ENCODE measurements around the gene MCEE. TPM values are rescaled to one million over a fixed set of nuclear protein-coding genes. Genes with fewer than 3 reads are reported as not detected.
A peak's percentile ranks its signal among the peaks of the same experiment; 100 is the strongest.
"Not testable (repeated sequence)": the region's sequence is repeated elsewhere in the genome, so short reads cannot be mapped to it uniquely, and the experiment has no call there.

MCEE gene
- total and polyA plus RNA-seq, 2 donors: 18.0 to 28.9 TPM

DNA sequence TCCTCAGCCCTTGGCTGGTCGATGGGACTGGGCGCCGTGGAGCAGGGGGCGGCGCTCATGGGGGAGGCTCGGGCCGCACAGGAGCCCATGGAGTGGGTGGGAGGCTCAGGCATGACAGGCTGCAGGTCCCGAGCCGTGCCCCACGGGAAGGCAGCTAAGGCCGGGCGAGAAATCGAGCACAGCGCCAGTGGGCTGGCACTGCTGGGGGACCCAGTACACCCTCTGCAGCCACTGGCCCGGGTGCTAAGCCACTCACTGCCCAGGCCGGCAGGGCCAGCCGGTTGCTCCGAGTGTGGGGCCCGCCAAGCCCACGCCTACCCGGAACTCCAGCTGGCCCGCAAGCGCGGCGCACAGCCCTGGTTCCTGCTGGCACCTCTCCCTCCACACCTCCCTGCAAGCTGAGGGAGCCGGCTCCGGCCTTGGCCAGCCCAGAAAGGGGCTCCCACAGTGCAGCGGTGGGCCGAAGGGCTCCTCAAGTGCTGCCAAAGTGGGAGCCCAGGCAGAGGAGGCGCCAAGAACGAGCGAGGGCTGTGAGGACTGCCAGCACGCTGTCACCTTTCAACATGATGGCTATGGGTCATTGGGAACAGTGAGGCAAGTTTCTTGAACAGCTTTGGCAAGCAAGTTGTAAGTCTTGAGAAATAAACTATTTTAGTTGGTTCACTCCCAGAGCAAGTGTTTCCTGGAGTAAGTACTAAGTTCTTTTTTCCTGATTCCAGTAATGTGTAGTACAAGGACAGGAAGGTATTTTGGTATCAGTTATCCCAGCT, 37.4 kb downstream of the MCEE start:
- not testable (repeated sequence) for H3K27ac ChIP-seq (ENCODE audit: low read depth in 1 of 2, low read length in 1 of 2); DNase-seq (ENCODE audit: low read depth in 6 of 9, low spot score in 9 of 9); H3K36me3 ChIP-seq (ENCODE audit: control insufficient read depth in 2 of 2, insufficient read depth in 2 of 2, low read length in 1 of 2); H3K9me3 ChIP-seq (ENCODE audit: control insufficient read depth in 2 of 2, insufficient read depth in 1 of 2, low read length in 1 of 2); H3K4me3 ChIP-seq (ENCODE audit: low read length in 2 of 2); H3K27me3 ChIP-seq (ENCODE audit: control insufficient read depth in 2 of 2, insufficient read depth in 1 of 2, low read length in 1 of 2); H3K4me1 ChIP-seq (ENCODE audit: control insufficient read depth in 2 of 2, insufficient read depth in 2 of 2, low read length in 2 of 2)
- WGBS: 91% methylated on average over 33 of the region's 33 CpGs

DNA sequence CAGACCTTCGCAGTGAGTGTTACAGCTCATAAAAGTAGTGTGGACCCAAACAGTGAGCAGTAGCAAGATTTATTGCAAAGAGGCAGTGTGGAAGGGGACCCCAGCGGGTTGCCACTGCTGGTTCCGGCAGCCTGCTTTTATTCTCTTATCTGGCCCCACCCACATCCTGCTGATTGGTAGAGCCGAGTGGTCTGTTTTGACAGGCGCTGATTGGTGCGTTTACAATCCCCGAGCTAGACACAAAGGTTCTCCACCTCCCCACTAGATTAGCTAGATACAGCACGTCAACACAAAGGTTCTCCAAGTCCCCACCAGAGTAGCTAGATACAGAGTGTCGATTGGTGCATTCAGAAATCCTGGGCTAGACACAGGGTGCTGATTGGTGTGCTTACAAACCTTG, 38.2 kb downstream of the MCEE start:
- H3K4me3 ChIP-seq (ENCODE audit: low read length in 2 of 2); H3K36me3 ChIP-seq (ENCODE audit: control insufficient read depth in 2 of 2, insufficient read depth in 2 of 2, low read length in 1 of 2); DNase-seq (ENCODE audit: low read depth in 6 of 9, low spot score in 9 of 9); H3K9me3 ChIP-seq (ENCODE audit: control insufficient read depth in 2 of 2, insufficient read depth in 1 of 2, low read length in 1 of 2); H3K27me3 ChIP-seq (ENCODE audit: control insufficient read depth in 2 of 2, insufficient read depth in 1 of 2, low read length in 1 of 2); H3K4me1 ChIP-seq (ENCODE audit: control insufficient read depth in 2 of 2, insufficient read depth in 2 of 2, low read length in 2 of 2); H3K27ac ChIP-seq (ENCODE audit: low read depth in 1 of 2, low read length in 1 of 2): not testable (repeated sequence)
- 98% methylated on average over 9 of the region's 9 CpGs for WGBS

DNA sequence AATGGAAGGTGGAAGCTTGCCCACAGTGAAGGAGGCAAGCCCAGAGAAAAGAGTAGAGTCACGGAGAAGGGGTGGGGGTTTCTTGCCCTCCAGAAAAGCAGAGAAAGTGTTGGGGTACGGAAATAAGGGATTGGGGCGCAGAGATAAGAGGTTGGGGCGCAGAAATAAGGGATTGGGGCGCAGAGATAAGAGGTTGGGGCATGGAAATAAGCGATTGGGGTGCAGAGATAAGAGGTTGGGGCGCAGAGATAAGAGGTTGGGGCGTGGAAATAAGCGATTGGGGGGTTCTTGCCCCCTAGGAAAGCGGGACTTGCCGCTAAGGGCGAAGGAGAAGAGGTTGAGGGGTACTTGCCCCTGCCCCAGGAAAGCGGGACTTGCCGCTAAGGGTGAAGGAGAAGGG, 40.6 kb downstream of the MCEE start:
- not testable (repeated sequence) for DNase-seq (ENCODE audit: low read depth in 6 of 9, low spot score in 9 of 9); H3K9me3 ChIP-seq (ENCODE audit: control insufficient read depth in 2 of 2, insufficient read depth in 1 of 2, low read length in 1 of 2); H3K36me3 ChIP-seq (ENCODE audit: control insufficient read depth in 2 of 2, insufficient read depth in 2 of 2, low read length in 1 of 2); H3K4me1 ChIP-seq (ENCODE audit: control insufficient read depth in 2 of 2, insufficient read depth in 2 of 2, low read length in 2 of 2); H3K4me3 ChIP-seq (ENCODE audit: low read length in 2 of 2); H3K27me3 ChIP-seq (ENCODE audit: control insufficient read depth in 2 of 2, insufficient read depth in 1 of 2, low read length in 1 of 2); H3K27ac ChIP-seq (ENCODE audit: low read depth in 1 of 2, low read length in 1 of 2)
- WGBS: 90% methylated on average over 14 of the region's 14 CpGs

DNA sequence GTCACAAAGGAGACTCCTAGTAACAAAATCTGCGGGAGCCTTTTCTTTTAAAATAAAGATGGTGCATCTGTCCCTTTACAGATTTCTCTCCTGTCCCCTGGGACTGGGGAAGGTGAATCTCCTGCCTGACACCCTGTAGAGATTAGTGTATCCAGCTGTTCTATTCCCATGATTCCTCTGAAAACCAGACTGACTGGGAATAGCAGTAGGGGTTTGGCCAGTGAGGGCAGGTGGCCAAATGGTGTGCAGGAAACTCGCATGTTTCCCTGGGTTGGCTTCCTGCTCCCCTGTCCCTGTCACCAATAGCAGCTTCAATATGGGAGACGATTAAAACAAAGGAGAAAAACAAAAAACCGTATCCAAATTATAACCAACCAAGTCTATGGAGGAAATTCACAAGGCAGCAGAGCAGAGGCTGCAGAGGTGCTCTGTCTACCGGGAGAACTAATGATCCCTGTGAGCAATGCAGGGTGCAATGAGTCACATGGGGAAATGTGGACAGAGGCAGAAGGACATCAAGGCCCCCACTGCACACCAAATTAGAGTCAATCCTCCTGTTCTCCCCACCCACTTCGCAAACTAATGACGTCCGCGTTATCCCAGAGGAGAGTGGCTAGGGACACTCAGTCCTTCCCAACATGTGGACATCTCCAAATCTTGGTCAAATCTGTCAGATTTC, 44.6 kb downstream of the MCEE start:
- H3K4me1 ChIP-seq (ENCODE audit: control insufficient read depth in 2 of 2, insufficient read depth in 2 of 2, low read length in 2 of 2); H3K4me3 ChIP-seq (ENCODE audit: low read length in 2 of 2); H3K36me3 ChIP-seq (ENCODE audit: control insufficient read depth in 2 of 2, insufficient read depth in 2 of 2, low read length in 1 of 2); H3K27ac ChIP-seq (ENCODE audit: low read depth in 1 of 2, low read length in 1 of 2); H3K27me3 ChIP-seq (ENCODE audit: control insufficient read depth in 2 of 2, insufficient read depth in 1 of 2, low read length in 1 of 2); H3K9me3 ChIP-seq (ENCODE audit: control insufficient read depth in 2 of 2, insufficient read depth in 1 of 2, low read length in 1 of 2); DNase-seq (ENCODE audit: low read depth in 6 of 9, low spot score in 9 of 9): not testable (repeated sequence)
- 94% methylated on average over 9 of the region's 9 CpGs for WGBS

DNA sequence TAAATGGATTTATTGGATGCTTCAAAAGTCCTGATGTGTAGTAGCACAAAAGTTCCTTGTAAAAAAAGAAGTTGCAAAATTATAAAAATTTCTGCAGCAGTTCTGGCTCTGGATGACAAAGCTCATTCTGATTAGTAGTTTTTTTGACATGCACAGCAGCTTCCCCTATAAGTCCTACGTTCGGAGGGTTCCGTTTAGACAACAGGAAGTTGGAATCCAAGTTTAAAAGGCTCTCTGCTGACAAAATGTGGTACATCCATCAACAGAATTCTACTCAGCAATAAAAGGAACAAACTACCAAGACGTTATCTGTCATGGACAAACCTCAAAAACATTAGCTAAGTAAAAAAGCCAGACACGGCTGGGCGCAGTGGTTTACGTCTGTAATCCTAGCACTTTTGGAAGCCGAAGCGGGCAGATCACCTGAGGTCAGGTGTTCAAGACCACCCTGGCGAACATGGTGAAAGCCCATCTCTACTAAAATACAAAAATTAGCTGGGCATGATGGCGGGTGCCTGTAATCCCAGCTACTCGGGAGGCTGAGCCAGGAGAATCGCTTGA, 46.2 kb downstream of the MCEE start:
- not testable (repeated sequence) for H3K27me3 ChIP-seq (ENCODE audit: control insufficient read depth in 2 of 2, insufficient read depth in 1 of 2, low read length in 1 of 2); H3K36me3 ChIP-seq (ENCODE audit: control insufficient read depth in 2 of 2, insufficient read depth in 2 of 2, low read length in 1 of 2); H3K9me3 ChIP-seq (ENCODE audit: control insufficient read depth in 2 of 2, insufficient read depth in 1 of 2, low read length in 1 of 2); H3K4me3 ChIP-seq (ENCODE audit: low read length in 2 of 2); H3K4me1 ChIP-seq (ENCODE audit: control insufficient read depth in 2 of 2, insufficient read depth in 2 of 2, low read length in 2 of 2); DNase-seq (ENCODE audit: low read depth in 6 of 9, low spot score in 9 of 9)
- WGBS: 55% methylated on average over 10 of the region's 13 CpGs
- peak overlapping the region in 1 of 2 donors; percentile 31 for H3K27ac ChIP-seq (ENCODE audit: low read depth in 1 of 2, low read length in 1 of 2)

DNA sequence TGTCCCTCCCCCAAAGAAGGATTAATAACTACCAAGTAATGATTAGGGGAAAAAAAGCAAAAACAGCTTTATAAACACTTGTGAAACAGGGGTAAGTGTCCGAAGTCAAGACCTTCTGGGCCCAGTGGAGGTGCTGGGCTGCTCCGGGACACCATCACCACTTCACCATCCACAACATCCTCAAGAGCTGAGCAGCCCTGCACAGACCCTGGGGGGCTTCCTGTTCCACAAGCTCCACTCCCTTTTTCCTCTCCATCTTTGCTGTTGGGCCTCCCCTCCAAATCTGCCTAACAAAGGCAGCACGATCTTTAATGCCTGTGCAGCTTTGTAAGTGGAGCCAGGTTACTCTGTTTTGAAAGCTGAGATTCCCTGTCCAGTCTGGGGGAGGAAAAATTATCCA, 46.7 kb downstream of the MCEE start:
- not testable (repeated sequence) for DNase-seq (ENCODE audit: low read depth in 6 of 9, low spot score in 9 of 9); H3K27ac ChIP-seq (ENCODE audit: low read depth in 1 of 2, low read length in 1 of 2); H3K36me3 ChIP-seq (ENCODE audit: control insufficient read depth in 2 of 2, insufficient read depth in 2 of 2, low read length in 1 of 2); H3K4me1 ChIP-seq (ENCODE audit: control insufficient read depth in 2 of 2, insufficient read depth in 2 of 2, low read length in 2 of 2); H3K4me3 ChIP-seq (ENCODE audit: low read length in 2 of 2); H3K9me3 ChIP-seq (ENCODE audit: control insufficient read depth in 2 of 2, insufficient read depth in 1 of 2, low read length in 1 of 2); H3K27me3 ChIP-seq (ENCODE audit: control insufficient read depth in 2 of 2, insufficient read depth in 1 of 2, low read length in 1 of 2)
- no CpG with 5 or more reads among the region's 3 CpGs for WGBS

DNA sequence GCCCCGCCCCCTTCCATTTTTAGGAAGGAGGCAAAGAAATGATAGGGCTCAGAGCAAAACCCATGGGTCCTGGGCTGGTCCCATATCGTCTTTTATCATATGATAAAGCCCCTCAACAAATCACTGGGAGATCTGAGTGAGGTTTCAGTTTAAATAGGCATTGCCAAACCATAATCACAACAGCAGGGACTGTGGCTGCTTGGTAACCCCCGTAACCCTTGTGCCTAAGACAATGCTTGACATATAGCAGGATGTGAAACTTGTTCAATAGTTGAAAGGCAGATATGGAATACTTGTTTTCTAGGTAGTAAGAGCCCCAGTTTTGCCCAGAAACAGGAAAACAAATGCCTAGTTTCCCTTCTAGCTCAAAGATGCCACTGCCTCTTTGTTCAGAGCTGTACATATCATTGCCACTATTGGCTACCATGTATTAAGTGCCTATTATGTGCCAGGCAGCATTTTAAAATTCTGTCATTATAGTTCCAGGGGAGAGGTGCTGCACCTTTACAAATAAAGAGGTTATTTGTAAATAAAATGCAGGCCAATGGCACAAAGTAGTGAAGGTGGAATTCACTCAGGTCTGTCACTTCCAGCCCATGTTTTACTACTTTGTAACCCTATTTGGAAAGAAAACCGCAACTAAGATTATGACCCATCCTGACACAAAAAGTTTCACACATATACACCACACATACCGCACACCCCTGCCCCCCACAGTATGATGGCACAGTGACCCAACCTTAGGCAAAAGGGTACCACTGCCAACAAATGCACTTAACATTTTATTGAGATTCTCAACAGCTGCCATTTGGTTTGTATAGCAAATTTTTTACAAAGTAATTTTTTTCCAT, 47.4 kb downstream of the MCEE start:
- no peak overlapping the region for H3K27ac ChIP-seq (ENCODE audit: low read depth in 1 of 2, low read length in 1 of 2)
- H3K4me3 ChIP-seq (ENCODE audit: low read length in 2 of 2): no peak overlapping the region
- DNase-seq (ENCODE audit: low read depth in 6 of 9, low spot score in 9 of 9): no peak
- 96% methylated on average over 5 of the region's 5 CpGs for WGBS
- H3K36me3 ChIP-seq (ENCODE audit: control insufficient read depth in 2 of 2, insufficient read depth in 2 of 2, low read length in 1 of 2): peaks cover 12 to 14% of the 10 kb centered on the region in 2 donors
- no peaks in the 10 kb centered on the region for H3K9me3 ChIP-seq (ENCODE audit: control insufficient read depth in 2 of 2, insufficient read depth in 1 of 2, low read length in 1 of 2)
- peaks cover 3% of the 10 kb centered on the region in 2 donors for H3K4me1 ChIP-seq (ENCODE audit: control insufficient read depth in 2 of 2, insufficient read depth in 2 of 2, low read length in 2 of 2)
- no peaks in the 10 kb centered on the region for H3K27me3 ChIP-seq (ENCODE audit: control insufficient read depth in 2 of 2, insufficient read depth in 1 of 2, low read length in 1 of 2)

DNA sequence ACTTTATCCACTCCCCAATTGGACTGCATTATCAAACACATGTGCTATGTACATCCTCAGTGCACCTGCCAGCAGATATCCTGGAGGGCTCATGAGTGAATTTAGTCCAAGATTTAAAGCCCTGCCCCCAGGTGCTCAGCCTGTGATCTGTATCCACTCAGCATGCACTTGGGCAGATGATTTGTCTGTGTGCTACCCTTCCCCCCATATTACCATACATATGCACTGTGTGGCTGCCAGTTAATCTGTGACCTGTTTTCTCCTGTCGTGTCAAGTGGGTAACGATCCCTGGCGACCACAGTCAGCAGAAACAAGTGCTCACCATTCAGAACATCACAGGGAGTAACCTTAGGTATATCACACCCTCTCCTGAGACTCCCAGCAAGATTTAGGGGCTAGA, 51.4 kb downstream of the MCEE start:
- DNase-seq (ENCODE audit: low read depth in 6 of 9, low spot score in 9 of 9): no peak
- WGBS: 94% methylated on average over 3 of the region's 3 CpGs
- Histone ChIP-seq H3K9me3 (ENCODE audit: control insufficient read depth in 2 of 2, insufficient read depth in 1 of 2, low read length in 1 of 2) (no peaks in the 10 kb centered on the region), H3K27me3 (ENCODE audit: control insufficient read depth in 2 of 2, insufficient read depth in 1 of 2, low read length in 1 of 2) (no peaks in the 10 kb centered on the region), H3K36me3 (ENCODE audit: control insufficient read depth in 2 of 2, insufficient read depth in 2 of 2, low read length in 1 of 2) (peaks cover 34 to 48% of the 10 kb centered on the region in 2 donors), H3K4me1 (ENCODE audit: control insufficient read depth in 2 of 2, insufficient read depth in 2 of 2, low read length in 2 of 2) (no peaks in the 10 kb centered on the region), H3K27ac (ENCODE audit: low read depth in 1 of 2, low read length in 1 of 2) (no peak overlapping the region), H3K4me3 (ENCODE audit: low read length in 2 of 2) (no peak overlapping the region)

All from thymus (tissue), 11 donors.